ACC112 (cell line): ENCODE measurements around the gene MFNG.

Source experiments
- H2AFZ ChIP-seq: fragments of 200-600 bp; sonication (generic); one replicate; pipeline ENCODE4 v1.6.0; 2017; ENCODE audit warnings: antibody characterized with exemption, low read length; ENCODE audit not compliant: unreplicated experiment
- H3K27ac ChIP-seq: fragments of 200-600 bp; sonication (generic); 2 replicates; pipeline ENCODE4 v1.5.1; 2014; ENCODE audit warnings: low read depth, mild to moderate bottlenecking, antibody characterized with exemption, low read length, moderate library complexity
- H3K27me3 ChIP-seq: fragments of 200-600 bp; sonication (generic); 2 replicates; pipeline ENCODE4 v1.6.1; 2014; ENCODE audit warnings: mild to moderate bottlenecking, antibody characterized with exemption, low read length, moderate library complexity, mixed read lengths; ENCODE audit not compliant: insufficient read depth
- H3K36me3 ChIP-seq: fragments of 200-600 bp; sonication (generic); 2 replicates; pipeline ENCODE4 v1.6.1; 2016; ENCODE audit warnings: mild to moderate bottlenecking, antibody characterized with exemption, low read length, moderate library complexity, mixed read lengths; ENCODE audit not compliant: insufficient read depth
- H3K4me1 ChIP-seq: fragments of 200-600 bp; sonication (generic); one replicate; pipeline ENCODE4 v1.6.1; 2016; ENCODE audit warnings: low read length, mixed read lengths; ENCODE audit not compliant: insufficient read depth, unreplicated experiment, control insufficient read depth
- H3K4me3 ChIP-seq: fragments of 200-600 bp; sonication (generic); 2 replicates; pipeline ENCODE4 v1.5.1; 2014; ENCODE audit warnings: mild to moderate bottlenecking, low read depth, low read length
- H3K79me2 ChIP-seq: fragments of 200-600 bp; sonication (generic); one replicate; pipeline ENCODE4 v1.6.0; 2016; ENCODE audit warnings: low read length; ENCODE audit not compliant: control insufficient read depth, unreplicated experiment, insufficient read depth

MFNG gene

GRCh38 chr22:37502342-37503182, 16.4 kb upstream of the MFNG start:
- peaks cover 19% of the 10 kb centered on the region for H3K4me1 ChIP-seq
- H3K4me3 ChIP-seq = no peak overlapping the region
- H3K27me3 ChIP-seq = no peaks in the 10 kb centered on the region
- H2AFZ ChIP-seq = no peak overlapping the region
- H3K79me2 ChIP-seq = no peaks in the 10 kb centered on the region
- no peaks in the 10 kb centered on the region for H3K36me3 ChIP-seq
- H3K27ac ChIP-seq = no peak overlapping the region

DNA sequence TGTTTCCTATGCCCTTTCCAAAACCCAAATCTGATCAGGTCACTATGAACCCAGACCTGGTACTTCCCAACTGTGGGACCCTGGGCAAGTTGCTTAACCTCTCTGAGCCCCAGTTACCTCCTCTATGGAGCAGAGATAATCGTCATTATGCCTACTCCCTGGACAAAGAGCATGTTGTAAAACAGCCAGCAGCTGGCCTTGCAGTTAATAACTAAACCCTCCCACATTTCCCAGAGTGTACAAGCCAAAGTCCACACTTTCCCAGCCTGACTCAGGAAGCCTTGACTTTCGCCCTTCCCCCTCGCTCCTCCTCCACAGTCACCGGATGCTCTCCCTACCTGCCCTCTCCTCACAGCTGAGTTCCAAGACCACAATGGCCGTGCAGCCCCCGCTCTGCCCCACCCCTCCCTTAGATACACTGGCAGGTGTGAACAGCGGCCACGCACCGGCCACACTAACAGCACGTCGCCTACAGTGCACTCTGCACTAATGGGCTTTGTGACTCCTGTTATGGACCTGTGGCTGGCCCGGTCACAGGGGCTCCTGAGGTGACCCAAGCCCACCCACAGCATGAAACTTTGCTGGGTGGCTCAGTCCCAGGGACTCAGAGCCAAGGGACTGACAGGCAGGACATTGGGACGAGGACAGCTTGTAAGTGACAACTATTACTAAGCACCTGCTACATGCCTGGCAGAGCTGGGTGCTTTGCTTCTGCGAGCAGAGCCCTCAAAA, 15.6 kb upstream of the MFNG start:
- Histone ChIP-seq H3K79me2 (no peaks in the 10 kb centered on the region), H3K4me3 (no peak overlapping the region), H3K27me3 (no peaks in the 10 kb centered on the region), H3K4me1 (peaks cover 26% of the 10 kb centered on the region), H2AFZ (no peak overlapping the region), H3K27ac (no peak overlapping the region), H3K36me3 (no peaks in the 10 kb centered on the region)

DNA sequence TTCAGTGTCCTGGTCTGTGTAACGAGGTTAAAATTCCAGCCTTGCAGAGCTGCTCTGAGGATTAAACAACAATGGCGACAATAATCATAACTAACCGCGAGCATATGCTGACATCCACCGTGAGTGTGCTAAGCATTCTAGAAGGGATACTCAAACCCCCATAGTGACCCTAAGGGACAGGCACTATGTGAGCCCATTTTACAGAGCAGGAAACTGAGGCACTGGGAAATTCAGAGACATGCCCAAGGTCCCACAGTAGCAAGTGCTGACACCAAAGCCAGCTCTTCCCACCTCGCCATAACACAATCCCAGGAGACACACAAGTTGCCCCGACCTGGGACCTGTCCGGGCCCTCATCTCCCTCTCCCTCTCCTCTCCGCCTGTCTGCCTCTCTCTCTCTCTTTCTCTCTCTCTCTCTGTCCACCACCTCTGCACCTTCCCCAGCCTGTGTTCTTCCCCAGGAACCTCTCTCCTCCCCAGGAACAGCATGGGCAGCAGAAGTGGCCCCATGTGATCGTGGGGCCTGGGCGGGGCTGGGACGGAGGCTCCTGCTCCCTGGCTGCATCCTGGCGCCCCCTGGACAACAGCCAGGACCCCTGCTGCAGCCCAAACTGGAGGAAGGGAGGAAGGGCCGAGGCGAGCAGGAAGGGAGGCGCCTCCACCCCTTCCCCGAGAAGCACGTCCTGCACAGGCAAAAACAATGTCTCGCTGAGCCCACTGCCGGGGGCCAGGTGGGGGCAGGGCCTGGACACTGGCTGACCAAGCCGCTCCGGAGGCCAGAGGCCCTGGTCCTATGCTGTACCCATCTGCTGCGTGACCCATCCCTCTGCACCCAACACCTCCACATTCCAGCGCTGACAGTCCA, 14.8 kb upstream of the MFNG start:
- H3K27me3 ChIP-seq = no peaks in the 10 kb centered on the region
- no peaks in the 10 kb centered on the region for H3K36me3 ChIP-seq
- H3K27ac ChIP-seq = no peak overlapping the region
- no peak overlapping the region for H2AFZ ChIP-seq
- peaks cover 27% of the 10 kb centered on the region for H3K4me1 ChIP-seq
- H3K4me3 ChIP-seq = no peak overlapping the region
- no peaks in the 10 kb centered on the region for H3K79me2 ChIP-seq

GRCh38 chr22:37499789-37500540, 13.8 kb upstream of the MFNG start:
- Histone ChIP-seq H3K79me2 (no peaks in the 10 kb centered on the region), H3K27ac (no peak overlapping the region), H2AFZ (no peak overlapping the region), H3K27me3 (no peaks in the 10 kb centered on the region), H3K4me1 (peaks cover 27% of the 10 kb centered on the region), H3K4me3 (no peak overlapping the region), H3K36me3 (no peaks in the 10 kb centered on the region)

DNA sequence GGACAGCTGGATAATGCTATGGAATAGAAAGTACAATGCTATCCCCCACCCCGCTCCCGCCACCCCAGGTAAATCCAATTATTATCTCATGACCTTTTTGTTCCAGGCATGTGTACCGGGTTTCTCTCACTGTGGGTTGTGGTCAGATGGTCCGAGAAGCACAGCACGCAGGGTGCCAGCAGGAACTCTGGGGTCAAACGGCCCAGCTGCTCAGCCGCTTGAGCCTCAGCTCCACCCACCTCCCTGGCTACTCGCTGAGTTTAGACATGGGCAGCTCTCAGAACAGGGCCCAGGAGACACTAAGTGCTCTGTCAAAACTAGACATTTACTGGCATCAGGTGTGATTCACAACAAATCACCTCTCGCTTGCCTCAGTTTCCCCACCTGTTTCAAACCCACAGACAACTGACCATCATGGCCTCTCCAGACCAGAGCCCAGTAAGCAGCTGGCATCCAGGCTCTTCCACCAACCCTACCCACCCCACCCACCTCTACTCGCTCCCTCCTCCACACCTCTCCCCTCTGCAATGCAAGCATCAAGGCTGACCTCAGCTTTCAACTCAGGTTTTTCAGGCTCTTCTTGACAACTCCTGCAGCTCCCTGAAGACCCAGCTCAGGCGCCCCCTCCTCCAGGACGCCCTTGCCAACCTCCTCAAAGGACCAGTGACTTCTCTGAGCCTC, 13.0 kb upstream of the MFNG start:
- Histone ChIP-seq H2AFZ (no peak overlapping the region), H3K4me3 (no peak overlapping the region), H3K27me3 (no peaks in the 10 kb centered on the region), H3K79me2 (no peaks in the 10 kb centered on the region), H3K4me1 (peaks cover 27% of the 10 kb centered on the region), H3K27ac (no peak overlapping the region), H3K36me3 (no peaks in the 10 kb centered on the region)

GRCh38 chr22:37498289-37498909, 12.2 kb upstream of the MFNG start:
- H2AFZ ChIP-seq = no peak overlapping the region
- no peaks in the 10 kb centered on the region for H3K79me2 ChIP-seq
- 0 out of 2 replicates have a peak overlapping the region, but pooled peaks have one; percentile 76 for H3K27ac ChIP-seq
- no peaks in the 10 kb centered on the region for H3K27me3 ChIP-seq
- H3K4me3 ChIP-seq = no peak overlapping the region
- H3K36me3 ChIP-seq = no peaks in the 10 kb centered on the region
- H3K4me1 ChIP-seq = peaks cover 27% of the 10 kb centered on the region

GRCh38 chr22:37497062-37497599, 10.9 kb upstream of the MFNG start:
- Histone ChIP-seq H3K27ac (peak overlapping the region; percentile 76), H3K27me3 (no peaks in the 10 kb centered on the region), H3K36me3 (no peaks in the 10 kb centered on the region)

DNA sequence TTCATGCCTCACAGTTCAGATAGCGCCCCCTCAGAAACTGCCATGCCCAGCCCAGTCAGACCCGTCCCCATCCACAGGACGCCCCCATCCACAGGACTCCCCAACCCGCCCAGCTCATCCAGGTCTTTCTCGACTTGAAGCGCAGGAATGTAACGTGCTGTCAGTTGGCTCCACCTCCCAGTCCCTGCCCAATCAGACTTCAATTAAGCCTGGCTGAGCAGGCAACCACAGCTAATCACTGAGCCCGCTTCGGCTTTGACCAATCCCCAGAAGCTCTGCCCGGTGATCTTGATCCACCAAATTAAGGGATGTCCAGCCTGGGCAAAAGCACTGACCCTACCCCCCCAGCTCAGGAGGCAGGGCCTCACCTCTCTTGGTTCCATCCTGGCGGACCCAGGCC, 10.5 kb upstream of the MFNG start:
- Histone ChIP-seq H2AFZ (no peak overlapping the region), H3K4me3 (no peak overlapping the region), H3K79me2 (no peaks in the 10 kb centered on the region), H3K36me3 (no peaks in the 10 kb centered on the region), H3K4me1 (peaks cover 20% of the 10 kb centered on the region), H3K27me3 (no peaks in the 10 kb centered on the region), H3K27ac (peak overlapping the region; percentile 76)

More at GRCh38 chr22:37497062-37497599, 10.9 kb upstream of the MFNG start:
- H3K79me2 ChIP-seq = no peaks in the 10 kb centered on the region
- H2AFZ ChIP-seq = no peak overlapping the region
- no peak overlapping the region for H3K4me3 ChIP-seq
- peaks cover 25% of the 10 kb centered on the region for H3K4me1 ChIP-seq

- Histone ChIP-seq H3K4me3 (no peak overlapping the region), H3K36me3 (no peaks in the 10 kb centered on the region), H2AFZ (no peak overlapping the region), H3K79me2 (no peaks in the 10 kb centered on the region), H3K27me3 (no peaks in the 10 kb centered on the region), H3K4me1 (peaks cover 15% of the 10 kb centered on the region), H3K27ac (no peak overlapping the region)
Measured at GRCh38 chr22:37493979-37494378, 7.8 kb upstream of the MFNG start.
